K562 (cell line): ENCODE data around the gene ATXN1. TPM values are rescaled to one million over a fixed set of nuclear protein-coding genes. Genes with fewer than 3 reads are reported as not detected.

Source experiments
- ATAC-seq: fragments of 200-7000 bp; cut with Tn5 transposase; 3 replicates; pipeline ENCODE4 v1.9.1; 2020; ENCODE audit warnings: moderate library complexity
- BruUV-seq: library from RNA; stranded (reverse); fragments of 400-500 nt; replicated peaks from 2 replicates; lab custom pipeline; 2021; lab: Mats Ljungman, UMichigan
- CTCF ChIA-PET: fragments of 300-600 bp; formaldehyde crosslinking; extraction: SDS; loops from one replicate; lab custom pipeline; 2021; ENCODE audit warnings: low intra/inter-chr PET ratio; lab: Yijun Ruan, JAX
- POLR2A ChIA-PET: fragments of 300-600, 350-650 bp; sonication (Branson Sonifier 250); formaldehyde crosslinking; extraction: SDS; loops from one replicate; lab custom pipeline; 2021; ENCODE audit warnings: antibody characterized with exemption, inconsistent platforms; lab: Yijun Ruan, JAX
- DNase-seq, 4 experiments: peaks; one replicate each; pipeline versions ENCODE4 v3.0.0 to v3.0.0-alpha.2; 2011 to 2018; ENCODE audit warnings: low spot score in 3 of 4, mixed read lengths in 3 of 4; ENCODE audit errors: extremely low read depth in 1 of 4
- FAIRE-seq: peaks from 2 replicates; lab custom pipeline; 2011; peaks lifted over from hg19 to GRCh38; lab: Jason Lieb, UNC
- H2AFZ ChIP-seq: 2 replicates; pipeline ENCODE4 v1.6.0; 2011; ENCODE audit warnings: low read depth, low read length, control low read depth, inconsistent platforms
- H3K27ac ChIP-seq: fragments of 200-600 bp; 3 replicates; pipeline ENCODE4 v1.8.0; 2011; ENCODE audit warnings: low read depth, mild to moderate bottlenecking, control low read depth, inconsistent platforms, low read length, moderate library complexity, mixed read lengths; ENCODE audit errors: extremely low read depth
- H3K27me3 ChIP-seq, 2 experiments: fragments of 300-600 bp in 1 of 2; 2 replicates in 1 of 2; 3 replicates in 1 of 2; pipeline versions ENCODE4 v1.6.0 to v1.8.0; 2011; ENCODE audit warnings: inconsistent platforms in 2 of 2, low read length in 2 of 2, mild to moderate bottlenecking in 1 of 2, mixed read lengths in 1 of 2, moderate library complexity in 1 of 2; ENCODE audit not compliant: control insufficient read depth in 2 of 2, insufficient read depth in 2 of 2
- H3K36me3 ChIP-seq: fragments of 300-600 bp; 3 replicates; pipeline ENCODE4 v1.8.0; 2011; ENCODE audit warnings: mild to moderate bottlenecking, low read length, inconsistent platforms; ENCODE audit not compliant: control insufficient read depth, insufficient read depth
- H3K4me1 ChIP-seq, 2 experiments: fragments of 200-600 bp in 1 of 2; replicated peaks in 1 of 2; 2 replicates in 1 of 2; 3 replicates in 1 of 2; pipeline versions ENCODE4 v1.5.1 to v1.8.0; 2011; ENCODE audit warnings: inconsistent platforms in 2 of 2, low read length in 2 of 2, mild to moderate bottlenecking in 1 of 2, mixed read lengths in 1 of 2, moderate library complexity in 1 of 2; ENCODE audit not compliant: control insufficient read depth in 2 of 2, insufficient read depth in 2 of 2
- H3K4me2 ChIP-seq: 2 replicates; pipeline ENCODE4 v1.6.1; 2011; ENCODE audit warnings: low read length, control low read depth, inconsistent platforms, mixed read lengths; ENCODE audit not compliant: insufficient read depth
- H3K4me3 ChIP-seq: fragments of 200-600 bp; sonication (generic), shearing (Covaris generic); 2 replicates; pipeline ENCODE4 v1.5.1; 2016; ENCODE audit warnings: control low read depth, inconsistent platforms
- H3K79me2 ChIP-seq: fragments of 200-600 bp; 3 replicates; pipeline ENCODE4 v1.8.0; 2011; ENCODE audit warnings: low read length, inconsistent platforms; ENCODE audit not compliant: control insufficient read depth, insufficient read depth
- H3K9ac ChIP-seq, 2 experiments: 2 replicates each; pipeline versions ENCODE4 v1.6.0 to v1.6.1; 2011; ENCODE audit warnings: low read depth in 2 of 2, low read length in 2 of 2, control low read depth in 1 of 2, inconsistent platforms in 1 of 2, mild to moderate bottlenecking in 1 of 2, mixed read lengths in 1 of 2; ENCODE audit not compliant: insufficient read depth in 1 of 2
- H3K9me1 ChIP-seq: one replicate; pipeline ENCODE4 v1.6.0; 2011; ENCODE audit warnings: inconsistent platforms, mild to moderate bottlenecking, low read length, moderate library complexity; ENCODE audit not compliant: control insufficient read depth, insufficient read depth
- H3K9me3 ChIP-seq: replicated peaks from 2 replicates; pipeline ENCODE4 v1.5.1; 2011; ENCODE audit warnings: low read depth, low read length, inconsistent platforms; ENCODE audit not compliant: control insufficient read depth, insufficient read depth
- H4K20me1 ChIP-seq: replicated peaks from 2 replicates; pipeline ENCODE4 v1.6.1; 2011; ENCODE audit warnings: low read length, inconsistent platforms, mixed read lengths; ENCODE audit not compliant: control insufficient read depth, insufficient read depth
- CREM ChIP-seq: IDR thresholded peaks from 2 replicates; pipeline ENCODE4 v1.6.1; 2014; ENCODE audit warnings: antibody characterized with exemption, low read depth
- DNMT1 ChIP-seq: fragments of 450-650 bp; IDR thresholded peaks from 2 replicates; pipeline ENCODE4 v1.6.1; 2016; ENCODE audit warnings: antibody characterized with exemption, mild to moderate bottlenecking
- ELK3 ChIP-seq: fragments of 450-650 bp; formaldehyde crosslinking; IDR thresholded peaks from 2 replicates; pipeline ENCODE4 v1.4.0; 2020; ENCODE audit warnings: mild to moderate bottlenecking
- HLTF ChIP-seq: fragments of 450-650 bp; IDR thresholded peaks from 2 replicates; pipeline ENCODE4 v1.6.1; 2016
- HNRNPH1 ChIP-seq: fragments of 200-400 bp; formaldehyde crosslinking; optimal IDR thresholded peaks from 2 replicates; pipeline ENCODE3; 2017; ENCODE audit warnings: low read depth, mild to moderate bottlenecking, low read length, moderate library complexity
- HSF4 ChIP-seq: fragments of 250-450 bp; sonication (Bioruptor Pico); IDR thresholded peaks from 2 replicates; pipeline ENCODE4 v2.1.2; 2022; ENCODE audit warnings: mild to moderate bottlenecking, moderate library complexity, borderline replicate concordance
- LCOR ChIP-seq: sonication (generic); formaldehyde crosslinking; IDR thresholded peaks from 2 replicates; pipeline ENCODE4 v1.8.0; 2022; ENCODE audit warnings: mild to moderate bottlenecking, missing genetic modification reagents
- NFIX ChIP-seq: fragments of 250-450 bp; sonication (Bioruptor Pico); IDR thresholded peaks from 2 replicates; pipeline ENCODE4 v1.4.0; 2020; ENCODE audit warnings: low read depth, mild to moderate bottlenecking, moderate library complexity
- NR2F6 ChIP-seq: fragments of 450-650 bp; formaldehyde crosslinking; IDR thresholded peaks from 2 replicates; pipeline ENCODE4 v1.4.0; 2020; ENCODE audit warnings: mild to moderate bottlenecking
- POLR2AphosphoS2 ChIP-seq: IDR thresholded peaks from 2 replicates; pipeline ENCODE4 v1.6.1; 2012; ENCODE audit warnings: low read length, improper control_type of control experiment
- PTBP1 ChIP-seq: fragments of 200-400 bp; formaldehyde crosslinking; IDR thresholded peaks from 2 replicates; pipeline ENCODE4 v1.6.1; 2017; ENCODE audit warnings: low read depth, low read length
- TBL1XR1 ChIP-seq, 2 experiments: IDR thresholded peaks; 2 replicates each; pipeline ENCODE4 v1.6.1; 2012; ENCODE audit warnings: improper control_type of control experiment in 2 of 2, low read length in 2 of 2, mild to moderate bottlenecking in 1 of 2
- TSC22D4 ChIP-seq: fragments of 450-650 bp; IDR thresholded peaks from 2 replicates; pipeline ENCODE4 v1.6.1; 2016; ENCODE audit warnings: missing genetic modification characterization, missing biosample characterization, control low read depth
- ZBTB33 ChIP-seq: sonication (generic); formaldehyde crosslinking; IDR thresholded peaks from 2 replicates; pipeline ENCODE4 v1.8.1; 2023; ENCODE audit warnings: mild to moderate bottlenecking, missing genetic modification reagents
- ZBTB43 ChIP-seq: sonication (generic); formaldehyde crosslinking; IDR thresholded peaks from 2 replicates; pipeline ENCODE4 v1.8.0; 2023; ENCODE audit warnings: mild to moderate bottlenecking, missing genetic modification reagents
- ZNF217 ChIP-seq: sonication (generic); formaldehyde crosslinking; IDR thresholded peaks from 2 replicates; pipeline ENCODE4 v1.8.0; 2022; ENCODE audit warnings: mild to moderate bottlenecking, missing genetic modification reagents
- ZNF384 ChIP-seq: IDR thresholded peaks from 2 replicates; pipeline ENCODE4 v1.6.1; 2012; ENCODE audit warnings: low read depth, low read length, improper control_type of control experiment
- ZNF644 ChIP-seq: fragments of 200-800 bp; sonication (Bioruptor generic); IDR thresholded peaks from 2 replicates; pipeline ENCODE4 v1.6.1; 2016; ENCODE audit warnings: low read depth, missing genetic modification characterization, missing compliant biosample characterization
- WGBS: fragments of 100-300 bp; shearing (Covaris generic); methylation state at CpG from one replicate; pipeline ENCODE4 v1.1.6; 2016; ENCODE audit warnings: low coverage, mixed read lengths; ENCODE audit not compliant: insufficient coverage; ENCODE audit errors: missing lambda C conversion rate; 5-methylcytosine and 5-hydroxymethylcytosine counted together
- in situ Hi-C: fragments of 300-500 bp; cut with MboI; formaldehyde crosslinking; loops from 4 replicates; pipeline ENCODE4 v1.15.0; 2018; ENCODE audit warnings: inconsistent platforms, mixed read lengths
- intact Hi-C: fragments of 100-400 bp; cut with micrococcal nuclease; formaldehyde crosslinking; loops from 2 replicates; pipeline ENCODE4 v1.14.2; 2022
- polyA plus RNA-seq, 8 experiments: library from polyadenylated mRNA; depleted of rRNA in 4 of 8; stranded (reverse) in 5 of 8; unstranded in 3 of 8; fragments of >200 nt; fragmentation: Nextera tagmentation in 2 of 8; fragmentation: Illumina TruSeq in 1 of 8; extraction: Ambion mirVana in 2 of 8; extraction: Trizol in 1 of 8; gene quantifications; 2 replicates each; pipeline versions ENCODE4 v1.2.1 to v1.2.3, GENCODE V29; 2011 to 2014; ENCODE audit warnings: inconsistent platforms in 1 of 8, missing spikeins in 1 of 8
- total RNA-seq, 7 experiments: library from RNA; depleted of rRNA in 6 of 7; stranded (reverse); fragments of >200 nt in 6 of 7; fragmentation: Illumina TruSeq in 2 of 7; extraction: Trizol in 2 of 7; gene quantifications; 2 replicates each; pipeline versions ENCODE4 v1.2.1 to v1.2.3, GENCODE V29; 2011 to 2021; ENCODE audit warnings: low replicate concordance in 1 of 7
- TF ChIP-seq, protein P1 (sequence below): fragments of 450-650 bp; formaldehyde crosslinking; conservative IDR thresholded peaks from 2 replicates; pipeline ENCODE4 v1.4.0; 2022; ENCODE audit warnings: mild to moderate bottlenecking, missing genetic modification characterization

ATXN1 gene
- total and polyA plus RNA-seq, 9 of the 15 experiments (the other 6 are each of a cell fraction or from before 2014, with no cell fraction given) = under 0.01 to 1.2 (median 0.58) TPM

DNA sequence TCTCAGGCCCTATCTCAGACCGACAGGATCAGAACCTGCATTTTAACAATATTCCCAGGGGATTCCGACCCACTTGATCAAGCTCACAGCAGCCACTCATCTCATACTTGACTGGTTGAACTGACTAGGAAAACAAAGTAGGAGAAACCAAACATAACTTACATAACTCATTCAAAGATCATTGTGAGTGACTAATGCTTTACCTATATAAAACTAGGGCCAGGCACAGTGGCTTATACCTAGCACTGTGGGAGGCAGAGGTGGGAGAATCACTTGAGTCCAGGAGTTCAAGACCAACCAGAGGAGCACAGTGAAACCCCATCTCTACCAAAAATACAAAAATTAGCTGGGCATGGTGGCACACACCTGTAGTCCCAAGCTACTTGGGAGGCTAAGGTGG is 251.0 kb downstream of the ATXN1 start (continued):
- TF ChIP-seq NR2F6 (CRISPR knock-in tag) (no peak), TBL1XR1 (IDR thresholded peaks at IDR 0.05; ENCODE audit: low read length in 2 of 2) (no peak), ELK3 (CRISPR knock-in tag) (no peak), ZNF644 (tag) (no peak), ZNF217 (CRISPR knock-in tag) (no peak)

DNA sequence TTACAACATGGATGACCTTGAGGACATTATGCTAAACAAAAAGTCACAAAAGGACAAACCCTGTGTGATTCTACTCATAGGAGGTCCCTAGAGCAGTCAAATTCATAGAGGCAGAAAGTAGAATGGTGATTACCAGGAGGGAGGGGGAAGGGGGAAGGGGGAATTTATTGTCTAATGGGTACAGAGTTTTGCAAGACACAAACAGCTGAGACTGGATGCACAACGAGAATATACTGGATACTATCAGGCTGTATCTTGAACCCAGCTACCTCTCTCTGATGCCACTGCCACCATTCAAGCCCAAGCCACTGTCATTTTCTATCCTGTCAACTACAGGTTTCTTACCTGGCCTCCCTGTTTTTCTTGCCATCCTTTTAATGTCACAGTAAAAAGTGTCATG is 252.3 kb downstream of the ATXN1 start:
- Histone ChIP-seq H3K9me1 (no peaks in the 10 kb centered on the region), H3K9ac (no peak overlapping the region), H3K4me3 (no peak overlapping the region), H3K4me2 (no peak overlapping the region), H3K79me2 (no peaks in the 10 kb centered on the region), H4K20me1 (no peaks in the 10 kb centered on the region), H3K4me1 (no peaks in the 10 kb centered on the region), H3K27me3 (peaks cover 8 to 13% of the 10 kb centered on the region in 2 experiments; a peak in 4 of 5 replicates), H3K9me3 (no peaks in the 10 kb centered on the region), H2AFZ (no peak overlapping the region), H3K27ac (no peak overlapping the region), H3K36me3 (no peaks in the 10 kb centered on the region)
- in situ Hi-C loops (no loop called here), intact Hi-C loops (no loop called here)
- ChIA-PET CTCF (no interaction called here), POLR2A (no interaction called here)
- whole genome bisulfite sequencing = 0% methylated on average over 1 of the region's 1 CpG
- FAIRE-seq (no peak), ATAC-seq (no peak), DNase-seq (no peak)
- BruUV-seq = no TSS peak
- TF ChIP-seq, protein P1, sequence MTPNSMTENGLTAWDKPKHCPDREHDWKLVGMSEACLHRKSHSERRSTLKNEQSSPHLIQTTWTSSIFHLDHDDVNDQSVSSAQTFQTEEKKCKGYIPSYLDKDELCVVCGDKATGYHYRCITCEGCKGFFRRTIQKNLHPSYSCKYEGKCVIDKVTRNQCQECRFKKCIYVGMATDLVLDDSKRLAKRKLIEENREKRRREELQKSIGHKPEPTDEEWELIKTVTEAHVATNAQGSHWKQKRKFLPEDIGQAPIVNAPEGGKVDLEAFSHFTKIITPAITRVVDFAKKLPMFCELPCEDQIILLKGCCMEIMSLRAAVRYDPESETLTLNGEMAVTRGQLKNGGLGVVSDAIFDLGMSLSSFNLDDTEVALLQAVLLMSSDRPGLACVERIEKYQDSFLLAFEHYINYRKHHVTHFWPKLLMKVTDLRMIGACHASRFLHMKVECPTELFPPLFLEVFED = no peak
- no peak for TF ChIP-seq TSC22D4 (tag)
- no peak for TF ChIP-seq ZNF384
- no peak for TF ChIP-seq HLTF
- no peak for TF ChIP-seq HSF4 (CRISPR knock-in tag)
- no peak for TF ChIP-seq PTBP1
- TF ChIP-seq ZBTB43 (CRISPR knock-in tag) = no peak
- no peak for TF ChIP-seq HNRNPH1
- TF ChIP-seq NFIX (CRISPR knock-in tag) = no peak
- TF ChIP-seq DNMT1 = no peak
- no peak for TF ChIP-seq POLR2AphosphoS2
- no peak for TF ChIP-seq LCOR (CRISPR knock-in tag)
- TF ChIP-seq ZBTB33 (CRISPR knock-in tag) = no peak
- TF ChIP-seq CREM = no peak
